HFF-Myc (cell line): ENCODE data around the gene SCAPER.

Source experiments
- DNase-seq: peaks from one replicate; pipeline ENCODE4 v3.0.0-alpha.2; 2011; ENCODE audit warnings: low read depth; ENCODE audit errors: extremely low read depth
- H3K4me3 ChIP-seq: replicated peaks from 2 replicates; pipeline ENCODE4 v1.5.1; 2011; ENCODE audit warnings: low read depth, mild to moderate bottlenecking, control low read depth, low read length
- TF ChIP-seq, protein P1 (sequence below): IDR thresholded peaks from 2 replicates; pipeline ENCODE4 v1.5.1; 2012; ENCODE audit warnings: mild to moderate bottlenecking, low read depth, low read length, control low read depth; ENCODE audit errors: missing control alignments

SCAPER gene

DNA sequence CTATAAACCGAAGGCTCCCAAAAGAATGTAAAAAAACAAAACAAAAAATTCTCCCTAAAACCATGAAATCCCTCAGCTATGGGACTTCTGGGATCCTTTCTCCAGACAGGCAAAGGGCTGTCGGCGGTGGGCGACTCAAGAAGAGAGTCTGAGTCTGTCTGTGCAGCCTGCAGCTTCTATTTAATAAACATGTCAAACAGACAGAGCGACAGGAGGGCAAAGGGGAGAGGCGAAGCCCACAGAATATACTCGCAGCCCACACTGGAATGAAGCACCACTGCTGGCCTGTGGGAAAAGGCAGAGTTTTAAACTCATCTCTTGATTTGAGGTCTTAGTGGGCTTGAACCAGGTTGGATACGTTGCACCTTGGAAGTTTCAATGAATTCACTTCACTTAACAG is 528.3 kb downstream of the SCAPER start:
- TF ChIP-seq, protein P1, sequence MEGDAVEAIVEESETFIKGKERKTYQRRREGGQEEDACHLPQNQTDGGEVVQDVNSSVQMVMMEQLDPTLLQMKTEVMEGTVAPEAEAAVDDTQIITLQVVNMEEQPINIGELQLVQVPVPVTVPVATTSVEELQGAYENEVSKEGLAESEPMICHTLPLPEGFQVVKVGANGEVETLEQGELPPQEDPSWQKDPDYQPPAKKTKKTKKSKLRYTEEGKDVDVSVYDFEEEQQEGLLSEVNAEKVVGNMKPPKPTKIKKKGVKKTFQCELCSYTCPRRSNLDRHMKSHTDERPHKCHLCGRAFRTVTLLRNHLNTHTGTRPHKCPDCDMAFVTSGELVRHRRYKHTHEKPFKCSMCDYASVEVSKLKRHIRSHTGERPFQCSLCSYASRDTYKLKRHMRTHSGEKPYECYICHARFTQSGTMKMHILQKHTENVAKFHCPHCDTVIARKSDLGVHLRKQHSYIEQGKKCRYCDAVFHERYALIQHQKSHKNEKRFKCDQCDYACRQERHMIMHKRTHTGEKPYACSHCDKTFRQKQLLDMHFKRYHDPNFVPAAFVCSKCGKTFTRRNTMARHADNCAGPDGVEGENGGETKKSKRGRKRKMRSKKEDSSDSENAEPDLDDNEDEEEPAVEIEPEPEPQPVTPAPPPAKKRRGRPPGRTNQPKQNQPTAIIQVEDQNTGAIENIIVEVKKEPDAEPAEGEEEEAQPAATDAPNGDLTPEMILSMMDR = no peak
- no peak overlapping the region for H3K4me3 ChIP-seq
- no peak for DNase-seq

DNA sequence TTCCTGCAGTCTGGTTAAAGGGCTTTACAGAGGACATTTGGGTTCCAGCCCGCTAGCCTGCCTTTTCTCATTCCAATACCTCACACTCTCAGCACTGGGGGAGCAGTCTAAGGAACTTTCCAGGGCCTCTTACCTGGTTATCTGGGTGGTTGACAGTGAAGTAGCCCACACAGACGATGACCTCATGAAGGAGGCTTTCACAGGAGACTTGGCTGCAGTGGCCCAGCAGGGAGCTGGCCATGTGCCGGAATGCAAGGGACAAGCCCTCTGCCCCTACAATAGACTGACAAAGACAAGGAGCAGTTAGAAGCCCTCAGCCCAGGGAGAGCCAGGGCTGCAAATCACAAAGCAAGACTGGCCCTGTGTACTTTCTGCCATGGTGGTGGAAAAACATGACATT is 529.1 kb downstream of the SCAPER start:
- H3K4me3 ChIP-seq = no peak overlapping the region
- no peak for DNase-seq
- TF ChIP-seq, protein P1 = no peak

DNA sequence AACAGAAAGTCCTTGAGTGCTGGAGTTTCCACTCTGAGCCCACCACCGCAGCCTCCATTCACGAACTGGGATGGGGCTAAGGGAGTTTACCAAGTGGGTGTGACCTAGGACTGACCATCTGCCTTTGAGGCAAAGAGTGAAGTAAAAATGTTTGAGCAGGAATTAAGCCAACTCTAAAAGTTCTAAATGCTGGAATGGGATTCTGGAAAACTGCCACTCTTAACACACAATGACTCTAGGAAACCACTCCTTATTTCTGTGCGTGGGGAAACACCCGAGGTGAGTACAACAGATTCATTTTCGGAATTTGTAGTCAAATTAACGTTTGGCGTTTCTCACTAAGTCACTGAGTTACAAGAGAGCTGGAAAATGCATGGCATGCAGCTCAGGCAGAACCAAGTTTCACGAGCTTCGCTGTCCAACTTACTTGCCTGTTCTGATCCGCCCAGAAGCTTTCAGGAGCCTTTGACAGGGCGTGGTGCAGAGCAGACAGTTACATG is 537.0 kb downstream of the SCAPER start:
- TF ChIP-seq, protein P1 = no peak
- H3K4me3 ChIP-seq = no peak overlapping the region
- DNase-seq = no peak

DNA sequence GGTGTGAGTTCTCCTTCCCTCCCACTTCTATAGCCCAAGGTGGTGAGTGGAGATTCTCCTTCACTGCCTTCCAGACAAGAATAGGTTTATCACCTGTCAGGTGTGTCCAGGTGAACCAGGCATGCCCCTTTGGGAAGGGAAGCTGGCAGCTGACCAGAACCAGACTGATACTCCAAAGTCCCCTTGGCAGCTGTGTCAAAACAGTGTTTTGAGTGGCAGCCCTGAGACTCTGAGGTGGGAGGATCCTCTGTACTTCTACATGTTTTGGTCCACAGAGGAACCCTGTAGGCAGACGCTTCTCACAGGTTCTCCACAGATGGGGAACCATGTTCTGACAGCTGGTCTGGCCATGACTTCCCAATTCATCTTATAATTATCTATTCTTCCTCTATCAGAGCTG is 538.4 kb downstream of the SCAPER start:
- no peak for DNase-seq
- no peak overlapping the region for H3K4me3 ChIP-seq
- TF ChIP-seq, protein P1 = no peak

DNA sequence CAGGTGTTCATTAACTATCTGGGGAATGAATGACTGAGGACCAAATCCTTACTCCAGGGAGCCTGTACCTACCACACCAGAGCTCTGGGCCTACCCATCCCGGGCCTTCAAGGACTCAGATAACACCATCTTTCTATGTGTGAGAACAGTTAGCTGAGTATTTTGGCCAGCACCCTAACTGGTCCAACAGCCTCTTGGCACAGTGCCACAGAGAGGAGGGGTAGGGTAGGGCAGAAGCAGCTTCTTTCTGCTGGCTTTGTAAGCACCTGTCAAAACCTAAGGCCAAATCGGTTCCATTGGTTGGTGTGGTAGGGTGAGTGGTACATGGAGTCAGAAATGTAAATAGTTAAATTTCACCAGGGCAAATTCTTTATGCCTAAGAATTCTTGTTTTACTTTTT is 541.9 kb downstream of the SCAPER start:
- TF ChIP-seq, protein P1 = no peak
- no peak overlapping the region for H3K4me3 ChIP-seq
- no peak for DNase-seq

DNA sequence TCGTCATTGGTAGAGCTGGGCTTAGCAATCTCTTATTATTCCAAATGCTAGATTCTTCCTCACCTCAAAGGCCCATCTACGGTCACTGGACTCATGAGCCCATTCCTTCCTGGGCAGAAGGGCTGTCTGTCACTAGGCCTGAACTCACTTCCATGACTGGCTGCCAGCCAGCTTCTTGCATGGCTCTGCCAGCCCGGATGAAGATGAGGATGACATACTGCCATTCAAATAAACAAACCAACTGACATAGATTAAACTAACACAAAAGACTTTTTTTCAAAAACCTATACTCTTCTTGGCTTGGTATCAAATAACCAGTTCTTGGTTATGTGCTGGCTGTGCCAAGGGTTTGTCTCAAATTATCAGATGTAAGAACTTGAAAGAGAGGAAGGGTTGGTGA is 544.7 kb downstream of the SCAPER start:
- no peak for DNase-seq
- H3K4me3 ChIP-seq = no peak overlapping the region
- TF ChIP-seq, protein P1 = no peak

DNA sequence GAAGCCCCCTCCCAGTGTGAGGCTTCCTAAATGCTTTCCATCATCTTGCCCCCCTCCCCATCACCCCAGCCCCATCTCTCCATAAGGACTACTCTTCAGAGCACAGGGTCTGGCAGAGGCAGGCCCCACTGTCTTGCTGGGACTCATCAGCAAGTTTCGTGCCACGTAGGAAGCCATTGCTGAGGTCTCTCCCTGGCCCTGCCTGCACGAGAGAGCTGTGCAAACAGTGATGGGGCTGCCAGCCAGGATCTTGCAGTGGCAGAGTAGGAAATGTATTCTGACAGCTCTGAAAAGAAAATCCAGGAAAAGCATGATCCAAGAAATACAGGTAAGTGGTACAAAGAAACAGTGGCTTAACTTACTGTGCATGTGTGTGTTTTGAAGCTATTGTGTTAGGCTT is 546.0 kb downstream of the SCAPER start:
- TF ChIP-seq, protein P1 = no peak
- no peak overlapping the region for H3K4me3 ChIP-seq
- DNase-seq = no peak
